ENCODE measurements around the gene TTC21A. TPM values are rescaled to one million over a fixed set of nuclear protein-coding genes. Genes with fewer than 3 reads are reported as not detected.

Gene TTC21A
- total RNA-seq, 1 experiment from 2014 or later = 9.5 TPM

DNA sequence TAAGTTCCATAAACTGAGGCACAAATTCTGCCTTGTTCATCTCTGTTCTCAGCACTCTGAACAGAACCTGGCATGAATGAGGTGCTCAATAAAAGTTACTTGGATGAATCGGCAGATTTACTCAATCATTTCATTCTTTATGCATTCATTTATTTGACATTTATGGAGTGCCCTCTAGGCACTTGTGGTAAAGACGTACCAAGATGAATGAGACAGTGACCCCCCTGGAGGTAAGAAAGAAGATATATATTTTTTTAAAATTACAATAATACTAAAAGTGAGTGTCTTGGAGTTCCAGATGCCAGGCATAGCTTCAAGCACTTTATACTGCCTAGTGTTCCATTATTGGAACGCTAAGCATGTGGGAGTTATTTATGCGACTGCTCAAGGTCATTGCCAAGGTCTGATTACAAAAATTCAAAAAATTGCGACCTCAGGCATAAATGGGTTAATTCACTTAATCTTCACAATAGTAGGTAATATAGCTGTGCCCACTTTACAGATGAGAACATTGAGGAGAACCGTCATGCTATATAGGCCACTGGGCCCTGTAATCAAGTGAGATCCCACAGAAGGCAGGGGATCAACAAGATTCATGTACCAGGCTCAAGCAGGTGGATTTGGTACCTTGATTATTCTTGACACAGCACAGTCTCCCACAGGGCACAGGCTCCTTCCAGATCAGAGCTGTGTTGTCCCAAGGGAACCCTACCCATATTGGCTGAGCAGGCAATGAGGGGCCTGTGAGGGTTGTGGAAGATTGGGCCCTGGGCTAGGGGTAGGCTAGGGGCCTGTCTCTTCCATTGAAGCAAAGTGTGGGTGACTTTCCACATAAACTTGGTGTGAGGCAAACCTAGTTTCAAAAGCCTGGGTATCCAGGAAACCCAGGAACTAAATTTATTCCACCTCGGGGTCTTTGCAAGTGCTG, 74.2 kb downstream of the TTC21A start:
- no peaks in the 10 kb centered on the region for H3K9me3 ChIP-seq (ENCODE audit: insufficient read depth, low read depth)
- no peak for DNase-seq
- intact Hi-C loops (cut with micrococcal nuclease; ENCODE audit: unreplicated experiment) = loop anchor here (5.0 kb wide), 1 partner anchor 74 kb away; the partner anchor contains the start of genes GORASP1 and TTC21A
- CTCF ChIA-PET = no interaction called here
- POLR2A ChIA-PET (ENCODE audit: unreplicated experiment) = no interaction called here
- peaks cover 25% of the 10 kb centered on the region for H3F3A ChIP-seq (ENCODE audit: insufficient read depth, low read depth)
- H4K20me1 ChIP-seq (ENCODE audit: insufficient read depth) = no peaks in the 10 kb centered on the region
- H3K27ac ChIP-seq = no peak overlapping the region
- peak overlapping the region; percentile 88 for H3K4me2 ChIP-seq
- TF ChIP-seq EZH2 (IDR thresholded peaks at IDR 0.05; ENCODE audit: low read depth) (no peak), CTCF (conservative IDR thresholded peaks at IDR 0.05) (no peak)
- peak overlapping the region; percentile 57; the same call in 1 of the 2 replicates for H3K4me3 ChIP-seq
- BruUV-seq (replicated peaks) = no TSS peak
- peaks cover 34% of the 10 kb centered on the region for H3K4me1 ChIP-seq (replicated peaks; ENCODE audit: insufficient read depth)
- no peaks in the 10 kb centered on the region for H3K9me2 ChIP-seq (ENCODE audit: insufficient read depth)
- no peak overlapping the region for H2AFZ ChIP-seq
- H3K27me3 ChIP-seq (ENCODE audit: insufficient read depth, low read depth) = no peaks in the 10 kb centered on the region
- H3K79me2 ChIP-seq (ENCODE audit: low read depth) = no peaks in the 10 kb centered on the region
- no peaks in the 10 kb centered on the region for H3K36me3 ChIP-seq (ENCODE audit: low read depth)

DNA sequence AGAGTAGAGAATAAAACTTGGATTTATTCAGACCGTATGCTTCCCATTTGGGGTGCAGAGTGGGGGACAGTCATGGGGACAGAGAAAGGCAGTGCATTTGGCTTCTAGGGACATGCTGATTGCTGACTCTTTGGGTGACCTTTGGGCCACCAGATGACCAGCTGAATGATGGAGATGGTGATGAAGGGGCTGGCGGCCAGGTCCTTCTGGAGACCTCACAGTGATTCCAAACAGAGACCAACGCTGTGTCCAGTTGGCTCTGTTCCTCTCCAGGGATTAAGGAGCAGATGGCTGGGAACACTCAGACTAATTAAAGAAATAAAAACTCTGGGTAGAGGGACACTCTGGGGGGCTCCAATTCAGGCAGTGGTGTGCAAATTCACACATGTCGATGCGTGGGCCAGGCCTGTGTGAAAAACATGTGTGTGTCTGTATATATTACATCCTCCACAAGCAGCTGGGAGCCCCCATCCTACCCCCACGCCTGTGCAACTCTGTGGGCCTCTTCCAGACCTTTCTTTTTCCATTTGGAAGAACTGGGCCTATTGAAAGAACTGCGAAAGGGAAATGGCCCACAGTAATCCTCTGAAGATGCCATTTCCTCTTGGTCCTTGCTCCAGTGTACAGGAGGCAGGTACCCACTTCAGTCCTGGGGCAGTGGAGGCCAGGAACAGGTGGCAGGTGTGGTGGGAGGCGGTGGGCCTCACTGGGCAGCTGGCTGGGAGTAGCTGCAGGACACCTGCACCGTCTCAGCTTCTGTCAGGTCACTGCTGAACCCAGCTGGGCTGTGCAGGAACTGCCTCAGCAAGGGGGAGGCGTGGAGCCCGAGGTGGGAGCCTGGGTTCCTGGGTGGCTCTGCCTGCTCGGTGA, 76.0 kb downstream of the TTC21A start:
- Histone ChIP-seq H2AFZ (no peak overlapping the region), H3K9me3 (ENCODE audit: insufficient read depth, low read depth) (no peaks in the 10 kb centered on the region), H3K36me3 (ENCODE audit: low read depth) (no peaks in the 10 kb centered on the region), H4K20me1 (ENCODE audit: insufficient read depth) (no peaks in the 10 kb centered on the region), H3F3A (ENCODE audit: insufficient read depth, low read depth) (peaks cover 16% of the 10 kb centered on the region), H3K4me2 (no peak overlapping the region), H3K79me2 (ENCODE audit: low read depth) (no peaks in the 10 kb centered on the region), H3K9me2 (ENCODE audit: insufficient read depth) (no peaks in the 10 kb centered on the region), H3K4me1 (replicated peaks; ENCODE audit: insufficient read depth) (peaks cover 22% of the 10 kb centered on the region), H3K27ac (no peak overlapping the region), H3K4me3 (no peak overlapping the region), H3K27me3 (ENCODE audit: insufficient read depth, low read depth) (no peaks in the 10 kb centered on the region)
- intact Hi-C loops (cut with micrococcal nuclease; ENCODE audit: unreplicated experiment) = loop anchor here (5.0 kb wide), 1 partner anchor 76 kb away; the partner anchor contains the start of genes GORASP1 and TTC21A
- ChIA-PET POLR2A (ENCODE audit: unreplicated experiment) (no interaction called here), CTCF (no interaction called here)
- no peak for TF ChIP-seq CTCF (conservative IDR thresholded peaks at IDR 0.05)
- TF ChIP-seq EZH2 (IDR thresholded peaks at IDR 0.05; ENCODE audit: low read depth) = no peak
- no peak for DNase-seq
- no TSS peak for BruUV-seq (replicated peaks)

All from PC-9 (cell line).